ENCODE data around the gene SNAPC2.
"Not testable (repeated sequence)": the region's sequence is repeated elsewhere in the genome, so short reads cannot be mapped to it uniquely, and the experiment has no call there.

SNAPC2 gene

GRCh38 chr19:7918062-7918614, 2.0 kb upstream of the SNAPC2 start:
- peak; percentile 30 for TF ChIP-seq CTCF (IDR thresholded peaks at IDR 0.05; ENCODE audit: poor library complexity, severe bottlenecking)
- not testable (repeated sequence) for H3K36me3 ChIP-seq (ENCODE audit: low read depth); H3K27me3 ChIP-seq (ENCODE audit: insufficient read depth, poor library complexity, severe bottlenecking); DNase-seq (ENCODE audit: low spot score); H3K4me1 ChIP-seq (ENCODE audit: insufficient read depth, poor library complexity, severe bottlenecking); H3K9me3 ChIP-seq (ENCODE audit: severe bottlenecking); ATAC-seq (ENCODE audit: low read depth)
- H3K4me3 ChIP-seq (ENCODE audit: severe bottlenecking), result peak overlapping the region; percentile 42
- H3K27ac ChIP-seq (ENCODE audit: poor library complexity, severe bottlenecking), result peak overlapping the region; percentile 22

GRCh38 chr19:7918615-7919421, 1.3 kb upstream of the SNAPC2 start:
- TF ChIP-seq CTCF (IDR thresholded peaks at IDR 0.05; ENCODE audit: poor library complexity, severe bottlenecking), result no peak
- Histone ChIP-seq H3K4me3 (ENCODE audit: severe bottlenecking) (no peak overlapping the region), H3K27ac (ENCODE audit: poor library complexity, severe bottlenecking) (peak overlapping the region; percentile 57), H3K9me3 (ENCODE audit: severe bottlenecking) (no peaks in the 10 kb centered on the region), H3K27me3 (ENCODE audit: insufficient read depth, poor library complexity, severe bottlenecking) (peaks cover 7% of the 10 kb centered on the region), H3K36me3 (ENCODE audit: low read depth) (no peaks in the 10 kb centered on the region), H3K4me1 (ENCODE audit: insufficient read depth, poor library complexity, severe bottlenecking) (no peaks in the 10 kb centered on the region)
- DNase-seq (ENCODE audit: low spot score) (no peak), ATAC-seq (ENCODE audit: low read depth) (no peak)

- ATAC-seq (ENCODE audit: low read depth) (peak; percentile 33), DNase-seq (ENCODE audit: low spot score) (peak; percentile 99)
- Histone ChIP-seq H3K9me3 (ENCODE audit: severe bottlenecking) (no peaks in the 10 kb centered on the region), H3K36me3 (ENCODE audit: low read depth) (no peaks in the 10 kb centered on the region), H3K4me1 (ENCODE audit: insufficient read depth, poor library complexity, severe bottlenecking) (no peaks in the 10 kb centered on the region), H3K27ac (ENCODE audit: poor library complexity, severe bottlenecking) (peak overlapping the region; percentile 57), H3K27me3 (ENCODE audit: insufficient read depth, poor library complexity, severe bottlenecking) (peaks cover 3% of the 10 kb centered on the region), H3K4me3 (ENCODE audit: severe bottlenecking) (peak overlapping the region; percentile 75)
- TF ChIP-seq CTCF (IDR thresholded peaks at IDR 0.05; ENCODE audit: poor library complexity, severe bottlenecking), result no peak
These were observed 572 bp downstream of the SNAPC2 start for GRCh38 chr19:7920519-7921301.

- TF ChIP-seq CTCF (IDR thresholded peaks at IDR 0.05; ENCODE audit: poor library complexity, severe bottlenecking), result no peak
- Histone ChIP-seq H3K27me3 (ENCODE audit: insufficient read depth, poor library complexity, severe bottlenecking) (no peaks in the 10 kb centered on the region), H3K36me3 (ENCODE audit: low read depth) (no peaks in the 10 kb centered on the region), H3K4me1 (ENCODE audit: insufficient read depth, poor library complexity, severe bottlenecking) (no peaks in the 10 kb centered on the region), H3K4me3 (ENCODE audit: severe bottlenecking) (peak overlapping the region; percentile 20), H3K27ac (ENCODE audit: poor library complexity, severe bottlenecking) (peak overlapping the region; percentile 57), H3K9me3 (ENCODE audit: severe bottlenecking) (no peaks in the 10 kb centered on the region)
- ATAC-seq (ENCODE audit: low read depth) (no peak), DNase-seq (ENCODE audit: low spot score) (no peak)
These were observed 1.3 kb downstream of the SNAPC2 start for GRCh38 chr19:7921302-7921966.

Measured in RWPE2 (cell line).